ENCODE measurements around the gene PDZRN3.

PDZRN3 gene

GRCh38 chr3:73431183-73431900, 193.4 kb downstream of the PDZRN3 start:
- TF ChIP-seq CTCF (IDR thresholded peaks at IDR 0.05; ENCODE audit: control insufficient read depth, insufficient read depth, low read depth, low read length, missing control alignments) = no peak

GRCh38 chr3:73427048-73427706, 197.6 kb downstream of the PDZRN3 start:
- TF ChIP-seq CTCF (IDR thresholded peaks at IDR 0.05; ENCODE audit: control insufficient read depth, insufficient read depth, low read depth, low read length, missing control alignments) = no peak
- DNase-seq (ENCODE audit: low read depth) = no peak

More at GRCh38 chr3:73431183-73431900, 193.4 kb downstream of the PDZRN3 start:
- no peak for DNase-seq (ENCODE audit: low read depth)
- no peak overlapping the region for H3K4me3 ChIP-seq (ENCODE audit: control insufficient read depth, low read depth, low read length)

GRCh38 chr3:73426606-73427005, 198.1 kb downstream of the PDZRN3 start:
- TF ChIP-seq CTCF (IDR thresholded peaks at IDR 0.05; ENCODE audit: control insufficient read depth, insufficient read depth, low read depth, low read length, missing control alignments) = no peak
- H3K4me3 ChIP-seq (ENCODE audit: control insufficient read depth, low read depth, low read length) = no peak overlapping the region
- DNase-seq (ENCODE audit: low read depth) = no peak

More at GRCh38 chr3:73427048-73427706, 197.6 kb downstream of the PDZRN3 start:
- no peak overlapping the region for H3K4me3 ChIP-seq (ENCODE audit: control insufficient read depth, low read depth, low read length)

- H3K4me3 ChIP-seq (ENCODE audit: control insufficient read depth, low read depth, low read length) = no peak overlapping the region
- DNase-seq (ENCODE audit: low read depth) = no peak
- no peak for TF ChIP-seq CTCF (IDR thresholded peaks at IDR 0.05; ENCODE audit: control insufficient read depth, insufficient read depth, low read depth, low read length, missing control alignments)
Measured at GRCh38 chr3:73423116-73423515, 201.6 kb downstream of the PDZRN3 start.

GRCh38 chr3:73422571-73422970, 202.2 kb downstream of the PDZRN3 start:
- no peak overlapping the region for H3K4me3 ChIP-seq (ENCODE audit: control insufficient read depth, low read depth, low read length)
- no peak for TF ChIP-seq CTCF (IDR thresholded peaks at IDR 0.05; ENCODE audit: control insufficient read depth, insufficient read depth, low read depth, low read length, missing control alignments)
- no peak for DNase-seq (ENCODE audit: low read depth)

- no peak overlapping the region for H3K4me3 ChIP-seq (ENCODE audit: control insufficient read depth, low read depth, low read length)
- TF ChIP-seq CTCF (IDR thresholded peaks at IDR 0.05; ENCODE audit: control insufficient read depth, insufficient read depth, low read depth, low read length, missing control alignments) = no peak
Measured at GRCh38 chr3:73419942-73420341, 204.8 kb downstream of the PDZRN3 start.

More at GRCh38 chr3:73419942-73420341, 204.8 kb downstream of the PDZRN3 start:
- DNase-seq (ENCODE audit: low read depth) = no peak
